ENCODE data around the gene INSYN1. TPM values are rescaled to one million over a fixed set of nuclear protein-coding genes. Genes with fewer than 3 reads are reported as not detected.
"Not testable (repeated sequence)": the region's sequence is repeated elsewhere in the genome, so short reads cannot be mapped to it uniquely, and the experiment has no call there.

INSYN1 gene
- total RNA-seq, 3 donors from 2014 or later, result not detected

DNA sequence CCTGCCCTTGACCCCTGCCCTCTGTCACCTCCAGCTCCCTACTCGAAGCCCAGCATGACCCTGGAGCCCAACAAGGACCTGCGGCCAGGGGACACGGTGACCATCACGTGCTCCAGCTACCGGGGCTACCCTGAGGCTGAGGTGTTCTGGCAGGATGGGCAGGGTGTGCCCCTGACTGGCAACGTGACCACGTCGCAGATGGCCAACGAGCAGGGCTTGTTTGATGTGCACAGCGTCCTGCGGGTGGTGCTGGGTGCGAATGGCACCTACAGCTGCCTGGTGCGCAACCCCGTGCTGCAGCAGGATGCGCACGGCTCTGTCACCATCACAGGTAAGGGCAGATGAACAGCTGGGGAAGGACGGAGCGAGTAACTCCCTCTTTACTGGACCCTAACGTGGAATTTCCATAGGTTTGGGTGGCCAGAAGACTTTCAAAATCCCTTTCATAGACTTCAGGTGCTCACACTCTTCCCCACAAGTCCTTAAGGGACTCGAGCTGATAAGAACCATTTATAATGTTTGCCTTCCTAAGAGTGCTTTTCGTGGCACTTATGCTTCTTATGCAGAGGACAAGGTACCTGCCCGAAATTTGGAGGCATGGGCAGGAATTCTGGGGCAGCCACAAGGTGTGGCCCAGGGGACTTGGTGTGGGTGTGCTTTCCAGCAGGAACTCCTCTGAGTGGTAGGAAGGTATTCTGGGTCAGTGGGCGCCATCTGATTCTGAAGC, 48.8 kb downstream of the INSYN1 start:
- H3K36me3 Mint-ChIP-seq (ENCODE audit: insufficient read depth); ATAC-seq; DNase-seq; H3K4me1 Mint-ChIP-seq (ENCODE audit: low read depth); H3K4me3 Mint-ChIP-seq; H3K9me3 Mint-ChIP-seq: not testable (repeated sequence)
- peaks cover 31% of the 10 kb centered on the region for H3K27me3 Mint-ChIP-seq (ENCODE audit: low read depth)

DNA sequence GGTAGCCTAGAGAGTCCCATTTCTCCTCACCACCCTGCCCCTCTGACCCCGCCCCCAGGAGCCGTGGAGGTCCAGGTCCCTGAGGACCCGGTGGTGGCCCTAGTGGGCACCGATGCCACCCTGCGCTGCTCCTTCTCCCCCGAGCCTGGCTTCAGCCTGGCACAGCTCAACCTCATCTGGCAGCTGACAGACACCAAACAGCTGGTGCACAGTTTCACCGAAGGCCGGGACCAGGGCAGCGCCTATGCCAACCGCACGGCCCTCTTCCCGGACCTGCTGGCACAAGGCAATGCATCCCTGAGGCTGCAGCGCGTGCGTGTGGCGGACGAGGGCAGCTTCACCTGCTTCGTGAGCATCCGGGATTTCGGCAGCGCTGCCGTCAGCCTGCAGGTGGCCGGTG, 49.5 kb downstream of the INSYN1 start:
- H3K27me3 Mint-ChIP-seq (ENCODE audit: low read depth), result peaks cover 36% of the 10 kb centered on the region
- H3K4me3 Mint-ChIP-seq; H3K4me1 Mint-ChIP-seq (ENCODE audit: low read depth); H3K9me3 Mint-ChIP-seq; H3K36me3 Mint-ChIP-seq (ENCODE audit: insufficient read depth); ATAC-seq; DNase-seq: not testable (repeated sequence)

DNA sequence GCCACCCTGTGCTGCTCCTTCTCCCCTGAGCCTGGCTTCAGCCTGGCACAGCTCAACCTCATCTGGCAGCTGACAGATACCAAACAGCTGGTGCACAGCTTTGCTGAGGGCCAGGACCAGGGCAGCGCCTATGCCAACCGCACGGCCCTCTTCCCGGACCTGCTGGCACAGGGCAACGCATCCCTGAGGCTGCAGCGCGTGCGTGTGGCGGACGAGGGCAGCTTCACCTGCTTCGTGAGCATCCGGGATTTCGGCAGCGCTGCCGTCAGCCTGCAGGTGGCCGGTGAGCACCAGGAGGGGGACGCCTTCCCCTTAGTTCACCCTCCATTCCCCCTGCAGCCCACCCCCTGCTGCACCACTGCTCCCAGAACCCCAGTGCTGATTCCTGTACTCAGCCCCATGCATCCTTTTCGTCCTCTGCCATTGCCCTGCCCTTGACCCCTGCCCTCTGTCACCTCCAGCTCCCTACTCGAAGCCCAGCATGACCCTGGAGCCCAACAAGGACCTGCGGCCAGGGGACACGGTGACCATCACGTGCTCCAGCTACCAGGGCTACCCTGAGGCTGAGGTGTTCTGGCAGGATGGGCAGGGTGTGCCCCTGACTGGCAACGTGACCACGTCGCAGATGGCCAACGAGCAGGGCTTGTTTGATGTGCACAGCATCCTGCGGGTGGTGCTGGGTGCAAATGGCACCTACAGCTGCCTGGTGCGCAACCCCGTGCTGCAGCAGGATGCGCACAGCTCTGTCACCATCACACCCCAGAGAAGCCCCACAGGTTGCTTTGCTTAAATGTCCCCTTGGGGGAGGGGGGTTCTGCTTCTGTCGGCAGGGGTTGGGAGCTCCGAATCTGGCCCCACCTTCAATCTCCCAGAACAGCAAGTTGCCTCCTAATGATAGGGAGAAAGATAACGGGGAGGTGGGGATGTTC, 50.6 kb downstream of the INSYN1 start:
- Mint-ChIP-seq H3K27me3 (ENCODE audit: low read depth) (peaks cover 37% of the 10 kb centered on the region), H3K4me1 (ENCODE audit: low read depth) (peaks cover 12% of the 10 kb centered on the region)
- ATAC-seq; H3K4me3 Mint-ChIP-seq; DNase-seq; H3K9me3 Mint-ChIP-seq; H3K36me3 Mint-ChIP-seq (ENCODE audit: insufficient read depth): not testable (repeated sequence)

DNA sequence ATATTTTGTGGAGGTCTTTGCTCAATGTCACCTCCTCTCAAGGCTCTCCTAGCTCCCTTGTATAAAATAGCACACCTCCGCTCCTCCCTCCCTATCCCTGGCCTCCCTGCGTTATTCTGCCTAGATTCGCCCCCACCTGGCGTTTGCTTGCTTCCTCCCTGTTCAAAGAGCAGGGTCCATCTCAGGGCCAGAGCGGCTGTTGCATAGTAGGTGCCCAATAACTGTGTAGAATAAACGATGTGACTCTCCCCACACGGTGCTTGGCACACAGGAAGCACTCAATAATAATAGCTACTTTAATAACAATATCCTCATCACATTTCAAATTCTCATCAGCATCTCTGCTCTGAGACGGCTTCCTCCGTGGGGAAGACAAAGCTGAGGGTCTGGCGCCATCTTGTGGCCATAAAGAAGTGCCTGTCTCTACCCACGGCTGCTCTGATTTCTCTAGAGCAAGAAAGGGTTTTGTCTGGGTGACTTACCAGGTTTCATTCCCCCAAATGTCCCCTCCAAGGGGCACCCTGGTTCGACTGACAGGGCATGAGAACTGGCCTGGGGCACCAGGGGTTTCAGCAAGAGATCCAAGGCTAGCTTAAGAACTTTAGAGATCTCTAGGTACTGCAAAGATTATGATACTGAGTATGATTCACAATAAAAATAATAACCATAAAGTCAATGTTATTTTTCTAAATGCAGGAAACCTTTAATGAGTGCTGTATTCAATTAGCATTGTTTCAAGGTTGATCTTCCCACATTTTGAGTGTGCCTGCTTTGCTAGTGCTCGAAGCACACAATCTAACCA, 52.9 kb downstream of the INSYN1 start:
- DNase-seq (peak; percentile 71), ATAC-seq (peak; percentile 59 to 64)
- Mint-ChIP-seq H3K9me3 (no peaks in the 10 kb centered on the region), H3K4me1 (ENCODE audit: low read depth) (peaks cover 23% of the 10 kb centered on the region), H3K36me3 (ENCODE audit: insufficient read depth) (no peaks in the 10 kb centered on the region), H3K4me3 (no peak overlapping the region), H3K27me3 (ENCODE audit: low read depth) (peaks cover 47% of the 10 kb centered on the region)

DNA sequence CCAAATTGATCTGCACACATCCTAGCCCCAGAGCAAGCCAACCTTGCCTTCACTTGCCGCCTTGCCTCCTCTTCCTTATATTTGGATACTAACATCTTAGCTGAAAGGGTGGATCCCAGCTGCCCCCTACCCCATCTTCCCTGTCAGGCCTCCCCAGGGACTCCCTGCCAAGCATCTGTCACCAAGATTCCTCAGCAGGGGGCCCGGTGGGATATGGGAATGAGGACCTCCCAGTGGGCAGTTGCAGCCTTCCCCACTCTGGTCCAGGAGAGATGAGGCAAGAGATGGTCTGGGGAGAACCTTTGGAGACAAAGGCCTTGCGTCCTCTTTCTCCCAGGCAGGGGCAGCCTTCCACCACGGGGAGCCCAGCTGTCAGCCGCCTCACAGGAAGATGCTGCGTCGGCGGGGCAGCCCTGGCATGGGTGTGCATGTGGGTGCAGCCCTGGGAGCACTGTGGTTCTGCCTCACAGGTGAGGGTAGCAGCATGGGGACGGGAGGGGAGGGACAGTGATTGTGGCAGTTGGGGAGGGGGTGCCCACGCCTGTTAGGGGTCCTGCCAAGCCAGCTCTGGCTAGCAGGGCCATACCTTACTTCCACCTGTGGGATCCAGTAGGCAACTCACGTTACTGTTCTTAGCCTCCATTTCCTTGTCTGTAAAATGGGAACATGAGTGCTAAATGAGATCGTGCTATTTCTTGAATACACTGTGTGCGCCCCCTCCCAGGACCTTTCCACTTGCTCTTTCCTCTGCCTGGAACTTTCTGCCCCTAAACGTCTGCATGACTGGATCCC, 53.7 kb downstream of the INSYN1 start:
- H3K4me3 Mint-ChIP-seq, result no peak overlapping the region
- H3K4me1 Mint-ChIP-seq (ENCODE audit: low read depth), result peaks cover 23% of the 10 kb centered on the region

DNA sequence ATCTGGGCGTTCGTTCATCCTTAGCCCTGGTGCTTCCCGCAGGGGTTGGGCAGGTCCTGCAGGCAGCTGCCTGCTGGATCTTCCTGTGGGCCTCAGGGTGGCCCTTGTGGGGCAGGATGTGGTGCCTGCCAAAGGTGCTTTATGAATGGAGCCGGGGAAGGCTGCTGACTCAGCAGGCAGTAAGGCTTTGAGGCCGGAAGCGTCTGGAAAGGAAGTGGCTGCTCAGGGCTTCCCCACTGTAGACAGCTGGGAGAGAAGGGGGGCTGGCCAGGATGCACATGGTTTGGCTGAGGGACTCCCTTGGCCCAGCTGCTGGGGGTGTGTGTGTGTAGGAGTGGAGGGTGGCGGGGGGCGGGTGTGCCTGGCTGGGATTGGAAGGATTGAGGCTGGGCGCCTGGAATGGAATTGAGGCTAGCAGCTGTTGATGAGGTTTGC, 56.1 kb downstream of the INSYN1 start:
- Mint-ChIP-seq H3K27me3 (ENCODE audit: low read depth) (peaks cover 51% of the 10 kb centered on the region), H3K4me3 (peak overlapping the region; percentile 43), H3K36me3 (ENCODE audit: insufficient read depth) (no peaks in the 10 kb centered on the region), H3K4me1 (ENCODE audit: low read depth) (peaks cover 26% of the 10 kb centered on the region), H3K9me3 (no peaks in the 10 kb centered on the region)
- DNase-seq, result peak; percentile 57
- peak; percentile 84 to 90 for ATAC-seq

More for the DNA sequence above, 53.7 kb downstream of the INSYN1 start:
- no peak for ATAC-seq
- Mint-ChIP-seq H3K36me3 (ENCODE audit: insufficient read depth) (no peaks in the 10 kb centered on the region), H3K27me3 (ENCODE audit: low read depth) (peaks cover 48% of the 10 kb centered on the region), H3K9me3 (no peaks in the 10 kb centered on the region)
- DNase-seq, result no peak

DNA sequence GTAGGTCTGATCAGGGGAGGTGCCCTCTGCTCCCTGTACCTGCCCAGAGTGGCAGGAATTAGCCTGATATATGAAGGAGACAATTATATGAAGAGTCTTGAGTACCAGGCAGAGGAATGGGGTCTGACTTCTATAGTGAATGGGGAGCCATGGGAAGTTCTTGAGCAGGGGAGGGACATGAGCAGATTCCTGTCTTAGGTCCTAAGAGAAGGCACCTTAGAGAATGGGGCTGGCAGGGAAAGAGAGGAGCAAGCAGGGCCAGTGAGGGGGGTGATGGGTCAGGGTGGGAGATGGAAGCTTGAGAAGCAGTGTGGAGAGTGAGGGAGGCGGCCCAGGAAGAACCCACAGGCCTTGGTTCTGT, 56.5 kb downstream of the INSYN1 start:
- Mint-ChIP-seq H3K4me1 (ENCODE audit: low read depth) (peaks cover 26% of the 10 kb centered on the region), H3K36me3 (ENCODE audit: insufficient read depth) (no peaks in the 10 kb centered on the region), H3K4me3 (no peak overlapping the region), H3K27me3 (ENCODE audit: low read depth) (peaks cover 51% of the 10 kb centered on the region), H3K9me3 (no peaks in the 10 kb centered on the region)
- ATAC-seq (no peak), DNase-seq (no peak)

DNA sequence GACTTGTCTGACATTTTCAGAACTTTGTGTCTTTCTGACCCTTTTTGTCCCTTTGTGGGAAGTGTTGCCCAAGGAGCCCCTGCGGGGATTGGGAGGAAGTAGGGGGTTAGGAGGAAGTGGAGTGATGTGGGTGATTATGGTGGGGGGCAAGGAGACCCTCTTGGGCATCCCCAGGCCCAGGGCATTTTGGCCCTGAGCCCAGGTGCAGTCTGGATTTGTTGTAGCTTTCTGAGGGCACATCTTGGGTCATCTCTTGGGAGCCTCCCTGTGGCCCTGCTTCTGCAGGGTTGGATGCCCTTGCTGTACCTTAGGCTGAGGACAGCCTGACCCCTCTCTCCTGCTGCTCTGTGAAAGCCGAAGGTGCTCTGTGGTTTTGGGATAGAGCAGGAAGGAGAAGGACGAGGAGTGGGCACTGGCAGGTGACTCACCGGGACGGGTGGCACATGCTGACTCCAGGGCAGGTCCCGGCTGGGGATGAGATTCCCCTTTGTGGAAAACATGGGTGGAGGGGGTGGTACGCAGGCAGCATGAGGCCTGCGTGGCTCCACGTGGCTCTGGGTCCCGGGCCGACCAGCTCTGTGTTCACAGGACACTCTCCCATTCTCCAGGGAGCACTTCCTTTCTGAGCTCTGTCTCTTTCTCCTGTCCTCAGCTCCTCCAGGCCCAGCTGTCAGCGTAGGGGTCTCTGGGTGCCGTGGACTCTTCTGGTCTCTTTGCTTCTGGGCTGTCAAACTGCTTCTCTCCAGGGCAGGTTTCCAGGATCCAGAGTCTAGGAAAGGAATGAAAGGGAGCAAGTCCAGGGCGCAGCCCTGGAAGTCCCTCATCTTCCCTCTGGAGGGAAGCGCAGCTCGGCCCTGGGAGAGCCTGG, 57.1 kb downstream of the INSYN1 start:
- H3K4me3 Mint-ChIP-seq, result peak overlapping the region; percentile 2

DNA sequence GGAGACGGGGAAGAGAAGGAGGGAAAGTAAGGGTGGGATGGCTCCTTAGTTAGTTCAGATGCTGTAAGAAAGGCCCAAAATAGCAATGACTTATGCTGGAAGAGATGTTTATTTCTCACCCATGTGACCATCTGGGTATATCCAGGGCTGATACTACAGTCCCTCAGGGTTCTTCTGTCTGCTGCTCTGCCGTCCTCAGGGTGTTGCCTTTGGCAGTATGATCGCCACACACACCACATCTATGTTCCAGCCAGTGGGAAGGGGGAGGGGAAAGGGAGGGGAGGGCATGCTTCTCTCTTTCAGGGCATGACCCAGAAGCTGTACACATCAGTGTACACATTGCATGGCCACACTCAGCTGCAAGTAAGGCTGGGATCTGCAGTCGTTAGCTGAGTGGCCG, 58.7 kb downstream of the INSYN1 start:
- H3K27me3 Mint-ChIP-seq (ENCODE audit: low read depth), result peaks cover 38% of the 10 kb centered on the region
- H3K9me3 Mint-ChIP-seq, result no peaks in the 10 kb centered on the region
- ATAC-seq (no peak), DNase-seq (no peak)
- H3K4me1 Mint-ChIP-seq (ENCODE audit: low read depth), result peaks cover 22% of the 10 kb centered on the region
- no peaks in the 10 kb centered on the region for H3K36me3 Mint-ChIP-seq (ENCODE audit: insufficient read depth)
- no peak overlapping the region for H3K4me3 Mint-ChIP-seq

More for the DNA sequence above, 57.1 kb downstream of the INSYN1 start:
- Mint-ChIP-seq H3K4me1 (ENCODE audit: low read depth) (peaks cover 26% of the 10 kb centered on the region), H3K36me3 (ENCODE audit: insufficient read depth) (no peaks in the 10 kb centered on the region), H3K27me3 (ENCODE audit: low read depth) (peaks cover 48% of the 10 kb centered on the region), H3K9me3 (no peaks in the 10 kb centered on the region)
- ATAC-seq, result no peak
- no peak for DNase-seq

DNA sequence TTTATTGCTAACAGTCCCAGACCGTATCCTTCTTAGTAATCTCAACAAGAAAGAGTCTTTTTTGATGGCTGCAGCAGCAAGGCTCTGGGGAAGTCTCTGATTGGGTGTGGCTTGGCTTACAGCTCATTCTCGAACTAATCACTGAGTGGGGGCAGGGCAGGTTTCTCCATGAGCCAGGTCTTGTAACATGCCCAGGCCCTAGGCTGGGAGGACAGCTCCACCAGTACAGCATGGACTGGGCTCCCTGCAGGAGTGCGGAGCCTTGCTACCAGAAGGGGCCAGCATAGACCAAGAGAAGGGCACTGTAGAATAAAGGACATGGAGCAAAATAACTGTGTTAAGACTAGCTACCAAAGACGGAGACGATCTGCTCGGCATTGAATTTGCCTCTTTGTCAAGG, 61.8 kb downstream of the INSYN1 start:
- ATAC-seq (no peak), DNase-seq (no peak)
- peaks cover 37% of the 10 kb centered on the region for H3K27me3 Mint-ChIP-seq (ENCODE audit: low read depth)
- no peaks in the 10 kb centered on the region for H3K9me3 Mint-ChIP-seq
- H3K4me1 Mint-ChIP-seq (ENCODE audit: low read depth), result peaks cover 4% of the 10 kb centered on the region
- H3K36me3 Mint-ChIP-seq (ENCODE audit: insufficient read depth), result no peaks in the 10 kb centered on the region
- no peak overlapping the region for H3K4me3 Mint-ChIP-seq

DNA sequence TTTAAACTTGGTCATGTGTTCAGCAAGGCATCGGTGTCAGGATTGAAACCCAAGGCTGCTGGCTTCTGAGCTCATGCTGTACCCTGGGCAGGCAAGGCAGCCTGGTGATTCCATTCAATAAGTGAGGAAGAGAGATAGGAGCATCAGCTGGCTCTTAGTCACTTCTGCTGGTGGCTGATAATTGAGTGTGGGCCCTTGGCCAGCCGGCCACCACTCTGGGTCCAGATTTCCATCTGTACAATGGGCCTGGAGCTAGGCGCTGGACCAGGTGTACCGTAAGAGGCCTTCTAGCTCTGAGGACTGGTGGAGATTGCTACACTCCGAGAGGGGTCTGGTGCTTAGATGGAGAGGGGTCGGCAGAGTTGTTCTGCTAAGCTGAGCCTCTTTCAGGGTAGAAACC, 64.7 kb downstream of the INSYN1 start:
- H3K27me3 Mint-ChIP-seq (ENCODE audit: low read depth), result peaks cover 42% of the 10 kb centered on the region
- DNase-seq (no peak), ATAC-seq (no peak)
- no peaks in the 10 kb centered on the region for H3K36me3 Mint-ChIP-seq (ENCODE audit: insufficient read depth)
- H3K4me1 Mint-ChIP-seq (ENCODE audit: low read depth), result peaks cover 5% of the 10 kb centered on the region
- H3K9me3 Mint-ChIP-seq, result no peaks in the 10 kb centered on the region
- no peak overlapping the region for H3K4me3 Mint-ChIP-seq

DNA sequence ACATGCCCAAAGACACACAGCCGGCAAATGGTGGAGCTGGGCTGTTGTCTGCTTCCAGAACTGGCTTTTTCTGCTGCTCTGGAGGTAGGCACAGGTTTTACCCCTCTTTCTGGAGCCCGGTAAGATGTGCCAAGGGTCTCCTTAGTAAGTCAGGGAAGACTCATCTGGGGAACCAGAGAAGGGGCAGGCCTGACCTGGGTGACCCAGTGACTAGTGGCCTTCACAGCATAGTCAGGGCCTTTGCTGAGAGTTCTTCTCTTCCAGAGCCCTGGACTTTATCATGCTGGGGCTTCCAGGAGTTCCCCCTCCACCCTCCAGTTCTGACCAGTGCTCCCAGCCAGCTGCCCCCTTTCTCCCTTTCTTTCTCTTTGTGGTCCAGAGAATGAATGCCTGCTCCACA, 65.8 kb downstream of the INSYN1 start:
- Mint-ChIP-seq H3K4me3 (no peak overlapping the region), H3K36me3 (ENCODE audit: insufficient read depth) (no peaks in the 10 kb centered on the region), H3K9me3 (no peaks in the 10 kb centered on the region), H3K4me1 (ENCODE audit: low read depth) (peaks cover 11% of the 10 kb centered on the region), H3K27me3 (ENCODE audit: low read depth) (peaks cover 47% of the 10 kb centered on the region)
- DNase-seq (no peak), ATAC-seq (no peak)

DNA sequence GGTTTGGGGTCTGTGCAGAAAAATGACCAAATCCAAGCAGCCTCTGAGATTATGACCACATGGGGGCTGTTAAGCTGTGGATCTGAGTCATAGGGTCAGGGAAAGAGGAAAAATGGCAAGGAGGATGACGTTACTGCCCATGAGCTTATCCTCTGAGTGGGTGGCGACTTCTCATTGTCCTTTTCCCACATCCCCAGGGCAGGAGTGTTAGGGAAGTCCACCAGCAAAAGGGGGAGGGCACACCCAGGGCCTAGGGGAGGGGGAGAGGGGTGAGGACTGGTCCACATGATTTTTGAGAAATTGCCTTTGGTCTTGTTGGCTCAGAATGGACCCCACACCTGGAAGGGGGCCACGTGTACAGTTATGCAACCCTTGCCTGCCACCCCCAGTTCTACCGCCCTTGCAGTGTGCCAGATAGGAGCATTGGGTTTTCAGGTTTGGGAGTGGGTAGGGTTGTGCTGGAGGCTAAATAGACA, 66.3 kb downstream of the INSYN1 start:
- no peak for ATAC-seq
- Mint-ChIP-seq H3K36me3 (ENCODE audit: insufficient read depth) (no peaks in the 10 kb centered on the region), H3K4me1 (ENCODE audit: low read depth) (peaks cover 11% of the 10 kb centered on the region), H3K9me3 (no peaks in the 10 kb centered on the region), H3K4me3 (no peak overlapping the region), H3K27me3 (ENCODE audit: low read depth) (peaks cover 52% of the 10 kb centered on the region)
- DNase-seq, result no peak
